Upper lobe of left lung (tissue), 6 donors: ENCODE measurements around the gene DEFB132. TPM values are rescaled to one million over a fixed set of nuclear protein-coding genes. Genes with fewer than 3 reads are reported as not detected.
A peak's percentile ranks its signal among the peaks of the same experiment; 100 is the strongest.

Experiments used
- ATAC-seq, 2 donors: fragments of 200-7000 bp; cut with Tn5 transposase; one replicate each; pipeline ENCODE4 v1.9.1; 2022; ENCODE audit warnings: mild to moderate bottlenecking in 2 of 2, moderate library complexity in 2 of 2; ENCODE audit not compliant: low FRiP score in 2 of 2
- DNase-seq, 2 donors: peaks; one replicate each; pipeline ENCODE4 v3.0.0-alpha.2; 2019 to 2020
- H3K27ac ChIP-seq, 4 donors: fragments of 200-600 bp; sonication (generic); one replicate each; pipeline ENCODE4 v1.5.1; 2016 to 2019
- H3K27me3 ChIP-seq, 4 donors: fragments of 200-600 bp; sonication (generic); one replicate each; pipeline ENCODE4 v1.5.1; 2017 to 2019
- H3K36me3 ChIP-seq, 4 donors: fragments of 200-600 bp; sonication (generic); one replicate each; pipeline ENCODE4 v1.5.1; 2016 to 2019
- H3K4me1 ChIP-seq, 4 donors: fragments of 200-600 bp; sonication (generic); one replicate each; pipeline ENCODE4 v1.5.1; 2018 to 2019
- H3K4me3 ChIP-seq, 4 donors: fragments of 200-600 bp; sonication (generic); one replicate each; pipeline ENCODE4 v1.5.1; 2017 to 2019; ENCODE audit warnings: mild to moderate bottlenecking in 2 of 4, moderate library complexity in 1 of 4
- H3K9me3 ChIP-seq, 4 donors: fragments of 200-600 bp; sonication (generic); one replicate each; pipeline ENCODE4 v1.5.1; 2018 to 2019
- CTCF ChIP-seq, 6 experiments: fragments of 450-650 bp in 4 of 6; fragments of 200-600 bp in 2 of 6; sonication (generic) in 2 of 6; IDR thresholded peaks; one replicate each; pipeline ENCODE4 v1.5.1; 2016 to 2019; ENCODE audit warnings: antibody characterized with exemption in 6 of 6
- EP300 ChIP-seq, 4 donors: sonication (generic); formaldehyde crosslinking; IDR thresholded peaks; one replicate each; pipeline ENCODE4 v1.5.1; 2017; ENCODE audit warnings: antibody characterized with exemption in 4 of 4, control low read depth in 2 of 4
- POLR2A ChIP-seq, 4 donors: fragments of 450-650 bp; IDR thresholded peaks; one replicate each; pipeline ENCODE4 v1.5.1; 2016 to 2017; ENCODE audit warnings: antibody characterized with exemption in 4 of 4, mild to moderate bottlenecking in 2 of 4
- POLR2AphosphoS5 ChIP-seq, 2 donors: sonication (generic); formaldehyde crosslinking; IDR thresholded peaks; one replicate each; pipeline ENCODE4 v1.5.1; 2017; ENCODE audit warnings: antibody characterized with exemption in 2 of 2
- WGBS, 2 donors: methylation state at CpG; one replicate each; pipeline ENCODE4 v1.1.5; 2017 to 2018; 5-methylcytosine and 5-hydroxymethylcytosine counted together
- total RNA-seq, 6 donors: library from RNA; depleted of rRNA in 4 of 6; stranded (reverse); fragments of >200 nt in 4 of 6; gene quantifications; one replicate each; pipeline versions ENCODE4 v1.1.0 to v1.2.1, GENCODE V29; 2016 to 2021
- donor health status: DM: no; HTN: no; CAD: no; lungs with moderate emphysema.
- donor health status: DM: no; HTN: yes; CAD: no; lungs with severe emphysema.

The DEFB132 gene
- total RNA-seq, 6 donors from 2014 or later = not detected

- no peak for DNase-seq
- TF ChIP-seq CTCF (IDR thresholded peaks at IDR 0.05) = no peak
- no peak for TF ChIP-seq EP300 (IDR thresholded peaks at IDR 0.05)
- no peak for TF ChIP-seq POLR2A (IDR thresholded peaks at IDR 0.05)
- TF ChIP-seq POLR2AphosphoS5 (IDR thresholded peaks at IDR 0.05) = no peak
- Histone ChIP-seq H3K4me3 (no peak overlapping the region), H3K27ac (no peak overlapping the region), H3K36me3 (peaks cover 6 to 45% (median 22%) of the 10 kb centered on the region in 4 donors), H3K27me3 (no peaks in the 10 kb centered on the region), H3K4me1 (no peaks in the 10 kb centered on the region), H3K9me3 (no peaks in the 10 kb centered on the region)
- ATAC-seq = no peak
- 92 to 94% methylated on average over 11 to 12 of the region's 12 CpGs for WGBS, 2 donors
Measured at GRCh38 chr20:276620-277495, 19.3 kb downstream of the DEFB132 start.

- no peaks in the 10 kb centered on the region for H3K9me3 ChIP-seq
- 83 to 89% methylated on average over 2 to 3 of the region's 3 CpGs for WGBS, 2 donors
- TF ChIP-seq EP300 (IDR thresholded peaks at IDR 0.05) (no peak), CTCF (IDR thresholded peaks at IDR 0.05) (no peak), POLR2AphosphoS5 (IDR thresholded peaks at IDR 0.05) (no peak), POLR2A (IDR thresholded peaks at IDR 0.05) (no peak)
- peaks cover 6 to 49% (median 24%) of the 10 kb centered on the region in 4 donors for H3K36me3 ChIP-seq
- no peak for ATAC-seq
- no peaks in the 10 kb centered on the region for H3K27me3 ChIP-seq
- no peak for DNase-seq
- H3K4me3 ChIP-seq = no peak overlapping the region
- H3K27ac ChIP-seq = no peak overlapping the region
- H3K4me1 ChIP-seq = no peaks in the 10 kb centered on the region
Measured at GRCh38 chr20:277496-277781, 19.9 kb downstream of the DEFB132 start.

- no peak for TF ChIP-seq EP300 (IDR thresholded peaks at IDR 0.05)
- no peak for TF ChIP-seq CTCF (IDR thresholded peaks at IDR 0.05)
- no peak for TF ChIP-seq POLR2A (IDR thresholded peaks at IDR 0.05)
- TF ChIP-seq POLR2AphosphoS5 (IDR thresholded peaks at IDR 0.05) = no peak
- Histone ChIP-seq H3K27ac (no peak overlapping the region), H3K4me3 (no peak overlapping the region), H3K9me3 (no peaks in the 10 kb centered on the region), H3K4me1 (no peaks in the 10 kb centered on the region), H3K36me3 (peaks cover 6 to 51% (median 24%) of the 10 kb centered on the region in 4 donors), H3K27me3 (no peaks in the 10 kb centered on the region)
- WGBS, 2 donors = 87 to 96% methylated on average over 5 of the region's 5 CpGs
- ATAC-seq (no peak), DNase-seq (no peak)
Measured at GRCh38 chr20:278181-278580, 20.7 kb downstream of the DEFB132 start.

- H3K27ac ChIP-seq = no peak overlapping the region
- H3K36me3 ChIP-seq = peaks cover 6 to 59% (median 26%) of the 10 kb centered on the region in 4 donors
- ATAC-seq (peak in 1 of 2 donors; percentile 87), DNase-seq (peak in 1 of 2 donors; percentile 87)
- H3K27me3 ChIP-seq = no peaks in the 10 kb centered on the region
- H3K4me3 ChIP-seq = no peak overlapping the region
- no peaks in the 10 kb centered on the region for H3K9me3 ChIP-seq
- TF ChIP-seq CTCF (IDR thresholded peaks at IDR 0.05) (no peak), EP300 (IDR thresholded peaks at IDR 0.05) (no peak), POLR2A (IDR thresholded peaks at IDR 0.05) (no peak), POLR2AphosphoS5 (IDR thresholded peaks at IDR 0.05) (no peak)
- 92 to 95% methylated on average over 42 to 60 of the region's 88 CpGs for WGBS, 2 donors
- no peaks in the 10 kb centered on the region for H3K4me1 ChIP-seq
Measured at GRCh38 chr20:278607-279571, 21.4 kb downstream of the DEFB132 start.
